HepG2 (cell line): ENCODE results near the gene CMIP. TPM values are rescaled to one million over a fixed set of nuclear protein-coding genes. Genes with fewer than 3 reads are reported as not detected.

Source experiments
- ATRX ChIP-seq: sonication (generic); formaldehyde crosslinking; IDR thresholded peaks from 2 replicates; pipeline ENCODE4 v1.4.0; 2020; ENCODE audit warnings: missing genetic modification reagents, borderline replicate concordance
- HES4 ChIP-seq: sonication (generic); formaldehyde crosslinking; IDR thresholded peaks from 2 replicates; pipeline ENCODE4 v1.9.0; 2021; ENCODE audit warnings: mild to moderate bottlenecking, missing genetic modification reagents, borderline replicate concordance
- IRF1 ChIP-seq: sonication (generic); formaldehyde crosslinking; IDR thresholded peaks from 2 replicates; pipeline ENCODE4 v1.4.0; 2020; ENCODE audit warnings: low read depth, mild to moderate bottlenecking, missing genetic modification reagents
- KDM5B ChIP-seq: sonication (generic); formaldehyde crosslinking; IDR thresholded peaks from 2 replicates; pipeline ENCODE4 v1.4.0; 2020; ENCODE audit warnings: missing genetic modification reagents, mild to moderate bottlenecking, borderline replicate concordance
- KLF16 ChIP-seq, 2 experiments: sonication (generic) in 1 of 2; formaldehyde crosslinking in 1 of 2; IDR thresholded peaks; 2 replicates each; pipeline versions ENCODE4 v1.6.1 to v1.8.0; 2016 to 2023; ENCODE audit warnings: missing genetic modification reagents in 2 of 2, missing compliant biosample characterization in 1 of 2
- RXRA ChIP-seq: sonication (generic); formaldehyde crosslinking; IDR thresholded peaks from 2 replicates; pipeline ENCODE4 v1.5.1; 2020; ENCODE audit warnings: missing genetic modification reagents
- SP1 ChIP-seq, 2 experiments: fragments of 450-650 bp in 1 of 2; sonication (generic) in 1 of 2; formaldehyde crosslinking in 1 of 2; IDR thresholded peaks; 2 replicates each; pipeline versions ENCODE4 v1.4.0 to v1.6.1; 2016 to 2020; ENCODE audit warnings: missing genetic modification reagents in 1 of 2
- SP5 ChIP-seq: IDR thresholded peaks from 2 replicates; pipeline ENCODE4 v1.6.1; 2016; ENCODE audit warnings: low read depth, borderline replicate concordance
- ZFP41 ChIP-seq: sonication (generic); formaldehyde crosslinking; IDR thresholded peaks from 2 replicates; pipeline ENCODE4 v1.4.0; 2020; ENCODE audit warnings: mild to moderate bottlenecking, missing genetic modification reagents, borderline replicate concordance
- ZMYM2 ChIP-seq: sonication (generic); formaldehyde crosslinking; IDR thresholded peaks from 2 replicates; pipeline ENCODE4 v1.8.0; 2022; ENCODE audit warnings: mild to moderate bottlenecking, missing genetic modification reagents
- ZNF274 ChIP-seq: sonication (generic); formaldehyde crosslinking; IDR thresholded peaks from 2 replicates; pipeline ENCODE4 v1.5.1; 2020; ENCODE audit warnings: mild to moderate bottlenecking, missing genetic modification reagents
- ZNF33B ChIP-seq: sonication (generic); formaldehyde crosslinking; IDR thresholded peaks from 2 replicates; pipeline ENCODE4 v1.5.1; 2020; ENCODE audit warnings: mild to moderate bottlenecking, missing genetic modification reagents
- ZNF546 ChIP-seq: sonication (generic); formaldehyde crosslinking; conservative IDR thresholded peaks from 2 replicates; pipeline ENCODE4 v1.8.1; 2023; ENCODE audit warnings: mild to moderate bottlenecking, missing genetic modification reagents
- ZNF556 ChIP-seq: sonication (generic); formaldehyde crosslinking; IDR thresholded peaks from 2 replicates; pipeline ENCODE4 v1.4.0; 2020; ENCODE audit warnings: mild to moderate bottlenecking, missing genetic modification reagents, borderline replicate concordance
- ZNF770 ChIP-seq: sonication (generic); formaldehyde crosslinking; IDR thresholded peaks from 2 replicates; pipeline ENCODE4 v1.5.0; 2020; ENCODE audit warnings: mild to moderate bottlenecking, missing genetic modification reagents
- ZNF788 ChIP-seq: sonication (generic); formaldehyde crosslinking; IDR thresholded peaks from 2 replicates; pipeline ENCODE4 v1.5.0; 2020; ENCODE audit warnings: mild to moderate bottlenecking, missing genetic modification reagents, borderline replicate concordance
- polyA plus RNA-seq, 8 experiments: library from polyadenylated mRNA; depleted of rRNA in 3 of 8; stranded (reverse) in 7 of 8; unstranded in 1 of 8; fragments of >200 nt; fragmentation: Illumina TruSeq in 4 of 8; extraction: Trizol in 4 of 8; gene quantifications; 2 replicates each; pipeline versions ENCODE4 v1.2.1 to v1.2.3, GENCODE V29; 2011 to 2016; ENCODE audit warnings: low read depth in 4 of 8, missing spikeins in 1 of 8, mixed read lengths in 1 of 8; ENCODE audit not compliant: insufficient read depth in 1 of 8
- total RNA-seq, 5 experiments: library from RNA; depleted of rRNA; stranded (reverse); fragments of >200 nt; fragmentation: Illumina TruSeq; extraction: Trizol; gene quantifications; 2 replicates each; pipeline ENCODE4 v1.2.3, GENCODE V29; 2016; ENCODE audit warnings: low read depth in 1 of 5
- TF ChIP-seq, protein P1 (sequence below): sonication (generic); formaldehyde crosslinking; IDR thresholded peaks from 2 replicates; pipeline ENCODE4 v1.4.0; 2020; ENCODE audit warnings: missing genetic modification reagents, borderline replicate concordance

CMIP gene
- total and polyA plus RNA-seq, 2 of the 13 experiments (the other 11 are each of a cell fraction or from before 2014, with no cell fraction given), result 10.9 to 18.1 TPM

GRCh38 chr16:81542609-81543570 lies 98.3 kb downstream of the CMIP start (continued):
- TF ChIP-seq, protein P1, sequence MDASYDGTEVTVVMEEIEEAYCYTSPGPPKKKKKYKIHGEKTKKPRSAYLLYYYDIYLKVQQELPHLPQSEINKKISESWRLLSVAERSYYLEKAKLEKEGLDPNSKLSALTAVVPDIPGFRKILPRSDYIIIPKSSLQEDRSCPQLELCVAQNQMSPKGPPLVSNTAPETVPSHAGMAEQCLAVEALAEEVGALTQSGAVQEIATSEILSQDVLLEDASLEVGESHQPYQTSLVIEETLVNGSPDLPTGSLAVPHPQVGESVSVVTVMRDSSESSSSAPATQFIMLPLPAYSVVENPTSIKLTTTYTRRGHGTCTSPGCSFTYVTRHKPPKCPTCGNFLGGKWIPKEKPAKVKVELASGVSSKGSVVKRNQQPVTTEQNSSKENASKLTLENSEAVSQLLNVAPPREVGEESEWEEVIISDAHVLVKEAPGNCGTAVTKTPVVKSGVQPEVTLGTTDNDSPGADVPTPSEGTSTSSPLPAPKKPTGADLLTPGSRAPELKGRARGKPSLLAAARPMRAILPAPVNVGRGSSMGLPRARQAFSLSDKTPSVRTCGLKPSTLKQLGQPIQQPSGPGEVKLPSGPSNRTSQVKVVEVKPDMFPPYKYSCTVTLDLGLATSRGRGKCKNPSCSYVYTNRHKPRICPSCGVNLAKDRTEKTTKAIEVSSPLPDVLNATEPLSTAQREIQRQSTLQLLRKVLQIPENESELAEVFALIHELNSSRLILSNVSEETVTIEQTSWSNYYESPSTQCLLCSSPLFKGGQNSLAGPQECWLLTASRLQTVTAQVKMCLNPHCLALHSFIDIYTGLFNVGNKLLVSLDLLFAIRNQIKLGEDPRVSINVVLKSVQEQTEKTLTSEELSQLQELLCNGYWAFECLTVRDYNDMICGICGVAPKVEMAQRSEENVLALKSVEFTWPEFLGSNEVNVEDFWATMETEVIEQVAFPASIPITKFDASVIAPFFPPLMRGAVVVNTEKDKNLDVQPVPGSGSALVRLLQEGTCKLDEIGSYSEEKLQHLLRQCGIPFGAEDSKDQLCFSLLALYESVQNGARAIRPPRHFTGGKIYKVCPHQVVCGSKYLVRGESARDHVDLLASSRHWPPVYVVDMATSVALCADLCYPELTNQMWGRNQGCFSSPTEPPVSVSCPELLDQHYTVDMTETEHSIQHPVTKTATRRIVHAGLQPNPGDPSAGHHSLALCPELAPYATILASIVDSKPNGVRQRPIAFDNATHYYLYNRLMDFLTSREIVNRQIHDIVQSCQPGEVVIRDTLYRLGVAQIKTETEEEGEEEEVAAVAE, result no peak
- TF ChIP-seq ZNF788 (CRISPR knock-in tag) (peak; percentile 87), ZNF274 (peak; percentile 60; the same call in 1 of the 2 replicates), ZNF770 (peak; percentile 50; the same call in 1 of the 2 replicates), ZNF556 (CRISPR knock-in tag) (peak; percentile 29), SP1 (IDR thresholded peaks at IDR 0.05) (no peak), SP1 (CRISPR knock-in tag; IDR thresholded peaks at IDR 0.05) (no peak), ZMYM2 (CRISPR knock-in tag) (peak; percentile 58; the same call in 1 of the 2 replicates), SP5 (peak; percentile 95), RXRA (CRISPR knock-in tag) (peak; percentile 67), ZNF546 (peak; percentile 69; the same call in 1 of the 2 replicates), ZFP41 (0 out of 2 replicates have a peak, but pooled peaks have one; percentile 6), HES4 (no peak), ZNF33B (CRISPR knock-in tag) (no peak), IRF1 (no peak), KLF16 (CRISPR knock-in tag; IDR thresholded peaks at IDR 0.05) (no peak), KDM5B (CRISPR knock-in tag) (peak; percentile 75; the same call in 1 of the 2 replicates), ATRX (no peak)
